OCI-LY3 (cell line): ENCODE measurements around the gene DCUN1D1.

Source experiments
- EZH2phosphoT487 ChIP-seq: fragments of 200-600 bp; shearing (Covaris generic); IDR thresholded peaks from 2 replicates; pipeline ENCODE4 v1.6.1; 2018; ENCODE audit warnings: antibody characterized with exemption, mixed run types, low read depth
- TF ChIP-seq, protein P1 (sequence below): fragments of 200-600, 300-600 bp; sonication (generic); IDR thresholded peaks from 2 replicates; pipeline ENCODE4 v1.5.1; 2014; ENCODE audit warnings: antibody characterized with exemption, low read length, low read depth

DNA sequence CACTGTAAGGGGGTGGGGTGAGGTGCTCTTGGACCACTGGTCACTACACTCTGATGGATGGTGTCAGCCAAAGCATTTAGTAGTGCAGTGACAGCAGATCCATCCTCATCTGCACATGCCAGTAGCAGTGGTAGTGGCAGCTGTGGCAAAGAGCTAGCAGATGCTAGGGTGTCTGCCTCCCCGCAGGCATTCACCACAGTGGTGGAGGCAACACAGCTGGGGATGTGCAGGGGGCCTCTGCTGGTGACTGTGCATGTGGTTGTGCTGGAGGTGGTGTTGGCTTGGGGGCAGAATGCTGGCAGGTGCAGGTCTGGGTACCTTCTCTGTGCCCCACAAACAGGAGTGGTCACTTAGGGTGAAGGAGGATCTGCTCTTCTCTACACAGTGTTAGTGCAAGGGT, 19.4 kb upstream of the DCUN1D1 start:
- no peak for TF ChIP-seq EZH2phosphoT487
- TF ChIP-seq, protein P1, sequence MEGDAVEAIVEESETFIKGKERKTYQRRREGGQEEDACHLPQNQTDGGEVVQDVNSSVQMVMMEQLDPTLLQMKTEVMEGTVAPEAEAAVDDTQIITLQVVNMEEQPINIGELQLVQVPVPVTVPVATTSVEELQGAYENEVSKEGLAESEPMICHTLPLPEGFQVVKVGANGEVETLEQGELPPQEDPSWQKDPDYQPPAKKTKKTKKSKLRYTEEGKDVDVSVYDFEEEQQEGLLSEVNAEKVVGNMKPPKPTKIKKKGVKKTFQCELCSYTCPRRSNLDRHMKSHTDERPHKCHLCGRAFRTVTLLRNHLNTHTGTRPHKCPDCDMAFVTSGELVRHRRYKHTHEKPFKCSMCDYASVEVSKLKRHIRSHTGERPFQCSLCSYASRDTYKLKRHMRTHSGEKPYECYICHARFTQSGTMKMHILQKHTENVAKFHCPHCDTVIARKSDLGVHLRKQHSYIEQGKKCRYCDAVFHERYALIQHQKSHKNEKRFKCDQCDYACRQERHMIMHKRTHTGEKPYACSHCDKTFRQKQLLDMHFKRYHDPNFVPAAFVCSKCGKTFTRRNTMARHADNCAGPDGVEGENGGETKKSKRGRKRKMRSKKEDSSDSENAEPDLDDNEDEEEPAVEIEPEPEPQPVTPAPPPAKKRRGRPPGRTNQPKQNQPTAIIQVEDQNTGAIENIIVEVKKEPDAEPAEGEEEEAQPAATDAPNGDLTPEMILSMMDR: no peak
